GM18507 (cell line): ENCODE measurements around the gene MLKL.
"Not testable (repeated sequence)": the region's sequence is repeated elsewhere in the genome, so short reads cannot be mapped to it uniquely, and the experiment has no call there.

ENCODE experiments used
- DNase-seq: peaks from one replicate; pipeline ENCODE4 v3.0.0; 2011; ENCODE audit warnings: low read depth; ENCODE audit not compliant: insufficient read length; ENCODE audit errors: extremely low spot score
- FAIRE-seq: peaks from 2 replicates; lab custom pipeline; 2011; peaks lifted over from hg19 to GRCh38; lab: Jason Lieb, UNC

Gene MLKL

GRCh38 chr16:74659041-74659440 lies 41.6 kb downstream of the MLKL start:
- DNase-seq, result no peak
- no peak for FAIRE-seq

- DNase-seq, result no peak
- FAIRE-seq, result no peak
These were observed 42.6 kb downstream of the MLKL start for GRCh38 chr16:74657870-74658642.

GRCh38 chr16:74654536-74655050 lies 46.1 kb downstream of the MLKL start:
- DNase-seq (no peak), FAIRE-seq (no peak)

- FAIRE-seq, DNase-seq: not testable (repeated sequence)
These were observed 47.8 kb downstream of the MLKL start for GRCh38 chr16:74652883-74653282.

- DNase-seq, result no peak
These were observed 48.4 kb downstream of the MLKL start for GRCh38 chr16:74652249-74652648.

GRCh38 chr16:74651841-74652240 lies 48.8 kb downstream of the MLKL start:
- DNase-seq (no peak), FAIRE-seq (no peak)

More at GRCh38 chr16:74652249-74652648, 48.4 kb downstream of the MLKL start:
- FAIRE-seq, result no peak

- DNase-seq (no peak), FAIRE-seq (no peak)
These were observed 49.6 kb downstream of the MLKL start for GRCh38 chr16:74650966-74651567.

- no peak for FAIRE-seq
These were observed 50.7 kb downstream of the MLKL start for GRCh38 chr16:74649839-74650504.

GRCh38 chr16:74641969-74642368 lies 58.7 kb downstream of the MLKL start:
- no peak for FAIRE-seq
- DNase-seq, result no peak

More at GRCh38 chr16:74649839-74650504, 50.7 kb downstream of the MLKL start:
- DNase-seq, result no peak

GRCh38 chr16:74637742-74638453 lies 62.8 kb downstream of the MLKL start:
- no peak for DNase-seq
- FAIRE-seq, result no peak

- DNase-seq, result no peak
These were observed 65.4 kb downstream of the MLKL start for GRCh38 chr16:74635303-74635702.

GRCh38 chr16:74633686-74634085 lies 67.0 kb downstream of the MLKL start:
- FAIRE-seq (no peak), DNase-seq (no peak)

More at GRCh38 chr16:74635303-74635702, 65.4 kb downstream of the MLKL start:
- FAIRE-seq, result no peak

GRCh38 chr16:74627506-74628220 lies 73.0 kb downstream of the MLKL start:
- DNase-seq (no peak), FAIRE-seq (no peak)

GRCh38 chr16:74626741-74627416 lies 73.8 kb downstream of the MLKL start:
- DNase-seq, result no peak
- FAIRE-seq, result no peak

- FAIRE-seq (no peak), DNase-seq (no peak)
These were observed 74.9 kb downstream of the MLKL start for GRCh38 chr16:74625500-74626350.

- no peak for FAIRE-seq
These were observed 76.8 kb downstream of the MLKL start for GRCh38 chr16:74623839-74624235.

GRCh38 chr16:74623214-74623838 lies 77.3 kb downstream of the MLKL start:
- DNase-seq (no peak), FAIRE-seq (peak; percentile 57)

More at GRCh38 chr16:74623839-74624235, 76.8 kb downstream of the MLKL start:
- no peak for DNase-seq
